Neural cell (in vitro differentiated cells): Measurements from ENCODE around the gene PEX3.

Experiments used
- CTCF ChIP-seq: fragments of 450-650 bp; IDR thresholded peaks from 2 replicates; pipeline ENCODE4 v1.5.1; 2014; ENCODE audit warnings: antibody characterized with exemption, mild to moderate bottlenecking, moderate library complexity; ENCODE audit not compliant: poor library complexity, severe bottlenecking
- POLR2AphosphoS5 ChIP-seq: IDR thresholded peaks from 2 replicates; pipeline ENCODE4 v1.6.1; 2012
- SMC3 ChIP-seq: fragments of 450-650 bp; conservative IDR thresholded peaks from 2 replicates; pipeline ENCODE4 v1.6.1; 2014; ENCODE audit warnings: antibody characterized with exemption, mild to moderate bottlenecking, moderate library complexity; ENCODE audit not compliant: poor library complexity
- TF ChIP-seq, protein P1 (sequence below): IDR thresholded peaks from 2 replicates; pipeline ENCODE4 v1.6.1; 2012; ENCODE audit warnings: borderline replicate concordance

GRCh38 chr6:143504369-143504768, 53.8 kb downstream of the PEX3 start:
- TF ChIP-seq SMC3, result no peak
- no peak for TF ChIP-seq CTCF
- TF ChIP-seq, protein P1, sequence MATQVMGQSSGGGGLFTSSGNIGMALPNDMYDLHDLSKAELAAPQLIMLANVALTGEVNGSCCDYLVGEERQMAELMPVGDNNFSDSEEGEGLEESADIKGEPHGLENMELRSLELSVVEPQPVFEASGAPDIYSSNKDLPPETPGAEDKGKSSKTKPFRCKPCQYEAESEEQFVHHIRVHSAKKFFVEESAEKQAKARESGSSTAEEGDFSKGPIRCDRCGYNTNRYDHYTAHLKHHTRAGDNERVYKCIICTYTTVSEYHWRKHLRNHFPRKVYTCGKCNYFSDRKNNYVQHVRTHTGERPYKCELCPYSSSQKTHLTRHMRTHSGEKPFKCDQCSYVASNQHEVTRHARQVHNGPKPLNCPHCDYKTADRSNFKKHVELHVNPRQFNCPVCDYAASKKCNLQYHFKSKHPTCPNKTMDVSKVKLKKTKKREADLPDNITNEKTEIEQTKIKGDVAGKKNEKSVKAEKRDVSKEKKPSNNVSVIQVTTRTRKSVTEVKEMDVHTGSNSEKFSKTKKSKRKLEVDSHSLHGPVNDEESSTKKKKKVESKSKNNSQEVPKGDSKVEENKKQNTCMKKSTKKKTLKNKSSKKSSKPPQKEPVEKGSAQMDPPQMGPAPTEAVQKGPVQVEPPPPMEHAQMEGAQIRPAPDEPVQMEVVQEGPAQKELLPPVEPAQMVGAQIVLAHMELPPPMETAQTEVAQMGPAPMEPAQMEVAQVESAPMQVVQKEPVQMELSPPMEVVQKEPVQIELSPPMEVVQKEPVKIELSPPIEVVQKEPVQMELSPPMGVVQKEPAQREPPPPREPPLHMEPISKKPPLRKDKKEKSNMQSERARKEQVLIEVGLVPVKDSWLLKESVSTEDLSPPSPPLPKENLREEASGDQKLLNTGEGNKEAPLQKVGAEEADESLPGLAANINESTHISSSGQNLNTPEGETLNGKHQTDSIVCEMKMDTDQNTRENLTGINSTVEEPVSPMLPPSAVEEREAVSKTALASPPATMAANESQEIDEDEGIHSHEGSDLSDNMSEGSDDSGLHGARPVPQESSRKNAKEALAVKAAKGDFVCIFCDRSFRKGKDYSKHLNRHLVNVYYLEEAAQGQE, result no peak
- TF ChIP-seq POLR2AphosphoS5, result no peak
